IMR-90 (cell line): ENCODE data around the gene LYSMD4. TPM values are rescaled to one million over a fixed set of nuclear protein-coding genes. Genes with fewer than 3 reads are reported as not detected.

Source experiments
- ATAC-seq: fragments of 200-7000 bp; cut with Tn5 transposase; 2 replicates; pipeline ENCODE4 v1.9.1; 2020; ENCODE audit warnings: low read depth, mild to moderate bottlenecking, moderate library complexity
- BruUV-seq: library from RNA; stranded (reverse); fragments of 400-500 nt; replicated peaks from 2 replicates; lab custom pipeline; 2021; lab: Mats Ljungman, UMichigan
- CTCF ChIA-PET: fragments of 300-600 bp; formaldehyde crosslinking; extraction: SDS; loops from one replicate; lab custom pipeline; 2021; ENCODE audit warnings: antibody characterized with exemption; lab: Yijun Ruan, JAX
- POLR2A ChIA-PET: fragments of 300-600 bp; sonication (Branson Sonifier 250); formaldehyde crosslinking; loops from one replicate; lab custom pipeline; 2022; ENCODE audit warnings: antibody characterized with exemption; ENCODE audit not compliant: unreplicated experiment; lab: Charles Lee
- DNase-seq: peaks from one replicate; pipeline ENCODE4 v3.0.0; 2013
- H2AFZ ChIP-seq: replicated peaks from 2 replicates; pipeline ENCODE3; 2013; ENCODE audit warnings: low read length, mild to moderate bottlenecking; ENCODE audit not compliant: poor library complexity
- H2AK5ac ChIP-seq: 2 replicates; pipeline ENCODE4 v1.6.1; 2013; ENCODE audit warnings: low read depth, low read length, inconsistent platforms
- H2AK9ac ChIP-seq: replicated peaks from 2 replicates; pipeline ENCODE3; 2013; ENCODE audit warnings: mild to moderate bottlenecking, low read depth, low read length, moderate library complexity; ENCODE audit not compliant: poor library complexity
- H2BK120ac ChIP-seq: 2 replicates; pipeline ENCODE4 v1.6.1; 2013; ENCODE audit warnings: low read depth, low read length, inconsistent platforms
- H2BK15ac ChIP-seq: 3 replicates; pipeline ENCODE4 v1.6.1; 2013; ENCODE audit warnings: low read depth, low read length, inconsistent platforms
- H2BK20ac ChIP-seq: 2 replicates; pipeline ENCODE4 v1.6.1; 2013; ENCODE audit warnings: low read depth, mild to moderate bottlenecking, inconsistent platforms, low read length, moderate library complexity
- H2BK5ac ChIP-seq: 2 replicates; pipeline ENCODE4 v1.6.1; 2013; ENCODE audit warnings: mild to moderate bottlenecking, low read depth, low read length, inconsistent platforms; ENCODE audit not compliant: poor library complexity, severe bottlenecking
- H3K14ac ChIP-seq: replicated peaks from 2 replicates; pipeline ENCODE4 v1.6.1; 2013; ENCODE audit warnings: low read depth, low read length, inconsistent platforms
- H3K18ac ChIP-seq: 2 replicates; pipeline ENCODE4 v1.6.1; 2013; ENCODE audit warnings: low read depth, low read length, control low read depth
- H3K23ac ChIP-seq: 2 replicates; pipeline ENCODE4 v1.6.1; 2013; ENCODE audit warnings: low read depth, low read length, inconsistent platforms
- H3K27ac ChIP-seq: 2 replicates; pipeline ENCODE4 v1.5.1; 2013; ENCODE audit warnings: mild to moderate bottlenecking, control low read depth, low read length; ENCODE audit not compliant: insufficient read depth
- H3K27me3 ChIP-seq: 2 replicates; pipeline ENCODE4 v1.6.1; 2013; ENCODE audit warnings: low read length; ENCODE audit not compliant: control insufficient read depth, insufficient read depth
- H3K36me3 ChIP-seq: 2 replicates; pipeline ENCODE4 v1.6.1; 2013; ENCODE audit warnings: low read length, mixed read lengths; ENCODE audit not compliant: control insufficient read depth, insufficient read depth
- H3K4ac ChIP-seq: 2 replicates; pipeline ENCODE4 v1.6.1; 2013; ENCODE audit warnings: low read depth, low read length, inconsistent platforms
- H3K4me1 ChIP-seq: 2 replicates; pipeline ENCODE4 v1.6.1; 2013; ENCODE audit warnings: low read length, mixed read lengths; ENCODE audit not compliant: control insufficient read depth, insufficient read depth
- H3K4me2 ChIP-seq: 2 replicates; pipeline ENCODE4 v1.6.1; 2013; ENCODE audit warnings: low read depth, mild to moderate bottlenecking, control low read depth, low read length, moderate library complexity
- H3K4me3 ChIP-seq: 2 replicates; pipeline ENCODE4 v1.5.1; 2013; ENCODE audit warnings: low read depth, mild to moderate bottlenecking, control low read depth, low read length, moderate library complexity; ENCODE audit not compliant: insufficient read depth
- H3K56ac ChIP-seq: 2 replicates; pipeline ENCODE4 v1.6.1; 2013; ENCODE audit warnings: low read length, inconsistent platforms; ENCODE audit not compliant: insufficient read depth; ENCODE audit errors: extremely low read depth
- H3K79me1 ChIP-seq, 2 experiments: 2 replicates each; pipeline ENCODE4 v1.6.1; 2013; ENCODE audit warnings: low read length in 2 of 2, inconsistent platforms in 1 of 2, low read depth in 1 of 2
- H3K9ac ChIP-seq: 2 replicates; pipeline ENCODE4 v1.6.1; 2013; ENCODE audit warnings: low read depth, low read length, control low read depth
- H3K9me1 ChIP-seq: 2 replicates; pipeline ENCODE4 v1.6.1; 2013; ENCODE audit warnings: low read length, inconsistent platforms; ENCODE audit not compliant: insufficient read depth
- H3K9me3 ChIP-seq: 2 replicates; pipeline ENCODE4 v1.6.1; 2013; ENCODE audit warnings: low read length; ENCODE audit not compliant: control insufficient read depth, insufficient read depth
- H4K20me1 ChIP-seq: 2 replicates; pipeline ENCODE4 v1.6.1; 2013; ENCODE audit warnings: low read length, inconsistent platforms; ENCODE audit not compliant: insufficient read depth
- H4K5ac ChIP-seq: 2 replicates; pipeline ENCODE4 v1.6.1; 2013; ENCODE audit warnings: mild to moderate bottlenecking, low read depth, low read length, control low read depth
- H4K8ac ChIP-seq, 2 experiments: 2 replicates each; pipeline ENCODE4 v1.6.1; 2013; ENCODE audit warnings: low read depth in 2 of 2, low read length in 2 of 2, control low read depth in 1 of 2, inconsistent platforms in 1 of 2
- H4K91ac ChIP-seq: 2 replicates; pipeline ENCODE4 v1.6.1; 2013; ENCODE audit warnings: low read depth, low read length, inconsistent platforms; ENCODE audit not compliant: insufficient read depth
- BHLHE40 ChIP-seq: fragments of 150-350 bp; IDR thresholded peaks from 2 replicates; pipeline ENCODE4 v1.6.1; 2016; ENCODE audit warnings: mild to moderate bottlenecking, low read depth, low read length
- CEBPB ChIP-seq: IDR thresholded peaks from 2 replicates; pipeline ENCODE4 v1.6.1; 2012; ENCODE audit warnings: low read depth, low read length, improper control_type of control experiment
- CTCF ChIP-seq: conservative IDR thresholded peaks from 2 replicates; pipeline ENCODE4 v1.5.1; 2012; ENCODE audit warnings: mild to moderate bottlenecking, low read depth, low read length, improper control_type of control experiment
- FOS ChIP-seq: fragments of 150-350 bp; IDR thresholded peaks from 2 replicates; pipeline ENCODE4 v1.6.1; 2016; ENCODE audit warnings: low read depth, low read length
- MAFK ChIP-seq: IDR thresholded peaks from 2 replicates; pipeline ENCODE4 v1.6.1; 2012; ENCODE audit warnings: low read depth, low read length, improper control_type of control experiment
- MAZ ChIP-seq: IDR thresholded peaks from 2 replicates; pipeline ENCODE4 v1.6.1; 2012; ENCODE audit warnings: low read depth, mild to moderate bottlenecking, low read length, improper control_type of control experiment, moderate library complexity, borderline replicate concordance
- MXI1 ChIP-seq: IDR thresholded peaks from 2 replicates; pipeline ENCODE4 v1.6.1; 2012; ENCODE audit warnings: low read depth, mild to moderate bottlenecking, low read length, moderate library complexity, borderline replicate concordance
- NFE2L2 ChIP-seq: fragments of 150-350 bp; IDR thresholded peaks from 2 replicates; pipeline ENCODE4 v1.6.1; 2016; ENCODE audit warnings: low read depth, mild to moderate bottlenecking, low read length
- POLR2A ChIP-seq: IDR thresholded peaks from 2 replicates; pipeline ENCODE4 v1.6.1; 2012; ENCODE audit warnings: mild to moderate bottlenecking, low read depth, low read length
- RAD21 ChIP-seq: IDR thresholded peaks from 2 replicates; pipeline ENCODE4 v1.6.1; 2012; ENCODE audit warnings: low read length, improper control_type of control experiment
- RFX5 ChIP-seq: IDR thresholded peaks from 2 replicates; pipeline ENCODE4 v1.8.0; 2012; ENCODE audit warnings: low read depth, mild to moderate bottlenecking, low read length, moderate library complexity
- SMC3 ChIP-seq: fragments of 150-350 bp; IDR thresholded peaks from 2 replicates; pipeline ENCODE4 v1.6.1; 2016; ENCODE audit warnings: low read depth, mild to moderate bottlenecking, antibody characterized with exemption, low read length, moderate library complexity
- USF2 ChIP-seq: fragments of 150-350 bp; IDR thresholded peaks from 2 replicates; pipeline ENCODE4 v1.6.1; 2017; ENCODE audit warnings: mild to moderate bottlenecking, antibody characterized with exemption, low read length, low read depth
- WGBS, 2 experiments: methylation state at CpG; one replicate each; pipeline versions ENCODE4 v1.1.5 to v1.1.7; 2013; ENCODE audit warnings: missing lambda C conversion rate in 2 of 2; ENCODE audit not compliant: insufficient read length in 1 of 2; ENCODE audit errors: extremely low coverage in 2 of 2; 5-methylcytosine and 5-hydroxymethylcytosine counted together
- dilution Hi-C: fragments of 300-500 bp; cut with HindIII; formaldehyde crosslinking; loops from one replicate; pipeline ENCODE4 v1.14.3; 2018; ENCODE audit warnings: low sequenced_read_pairs; ENCODE audit not compliant: unreplicated experiment
- in situ Hi-C: fragments of 300-500 bp; cut with MboI; formaldehyde crosslinking; loops from 3 replicates; pipeline ENCODE4 v1.14.3; 2019; ENCODE audit warnings: low sequenced_read_pairs, inconsistent platforms, mixed read lengths
- intact Hi-C: fragments of 100-400 bp; cut with micrococcal nuclease; formaldehyde crosslinking; loops from 2 replicates; pipeline ENCODE4 v1.10.0; 2022
- polyA plus RNA-seq, 3 experiments: library from polyadenylated mRNA; depleted of rRNA; stranded (reverse); fragments of >200 nt; gene quantifications; 2 replicates each; pipeline ENCODE4 v1.2.3, GENCODE V29; 2012; ENCODE audit warnings: low replicate concordance in 1 of 3
- total RNA-seq: library from RNA; depleted of rRNA; stranded (reverse); fragments of >200 nt; gene quantifications from 2 replicates; pipeline ENCODE4 v1.2.3, GENCODE V29; 2012

Gene LYSMD4
- total and polyA plus RNA-seq, 2 of the 4 experiments (the other 2 are of a cell fraction), result 4.5 to 5.0 TPM

DNA sequence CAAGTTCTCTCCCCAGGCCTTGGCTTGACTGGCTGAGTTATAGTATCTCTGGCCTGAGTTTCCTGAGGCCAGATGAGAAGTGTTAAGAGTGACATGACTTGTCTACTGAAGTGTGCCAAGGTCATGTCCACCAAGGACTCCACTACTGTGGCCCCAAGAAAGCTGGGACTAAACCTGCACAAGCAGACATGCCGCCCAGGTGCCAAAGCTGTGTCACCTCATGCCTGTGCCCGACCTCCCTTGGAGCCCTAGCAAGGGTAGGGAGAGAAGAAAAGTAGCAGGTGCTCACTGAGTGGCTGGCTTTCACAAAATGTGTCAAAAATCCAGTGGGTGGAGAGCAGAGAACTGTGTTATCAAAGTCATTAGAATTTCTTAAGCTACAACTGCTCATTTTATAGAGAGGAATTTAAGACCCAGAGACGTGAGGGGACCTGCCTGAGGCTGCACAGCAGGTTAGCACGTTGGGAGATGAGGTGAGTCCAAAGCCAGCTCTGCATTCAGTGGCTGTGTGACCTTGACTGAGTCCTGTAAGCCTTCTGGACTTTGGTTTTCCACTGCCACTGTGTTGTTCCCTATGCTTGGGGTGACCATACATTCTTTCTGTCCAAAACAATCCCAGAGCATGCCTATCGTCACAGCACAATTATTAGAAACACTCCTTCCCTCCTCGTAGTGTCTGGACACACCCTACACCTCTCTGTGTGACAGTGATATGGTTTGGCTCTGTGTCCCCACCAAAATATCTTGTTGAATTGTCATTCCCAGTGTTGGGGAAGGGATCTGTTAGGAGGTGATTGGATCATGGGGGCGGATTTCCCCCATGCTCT lies 5.0 kb upstream of the LYSMD4 start:
- no peak overlapping the region for H2BK15ac ChIP-seq

More for the DNA sequence above, 5.0 kb upstream of the LYSMD4 start:
- ChIA-PET CTCF (interaction anchor here (0.6 kb wide), 1 partner anchor 110 kb away, joined by 3 read pairs; no protein-coding TSS in a partner anchor), POLR2A (no interaction called here)
- H3K27me3 ChIP-seq, result peaks cover 4% of the 10 kb centered on the region; the same call in 1 of the 2 replicates
- H3K4me2 ChIP-seq, result no peak overlapping the region
- no peak overlapping the region for H4K8ac ChIP-seq
- ATAC-seq, result no peak
- no peaks in the 10 kb centered on the region for H3K9me1 ChIP-seq
- no peaks in the 10 kb centered on the region for H3K9me3 ChIP-seq
- no peak overlapping the region for H2AFZ ChIP-seq
- 0 out of 2 replicates have a peak, but pooled peaks cover 2% of the 10 kb centered on the region for H3K4me1 ChIP-seq
- no peak overlapping the region for H3K18ac ChIP-seq
- TF ChIP-seq CTCF (no peak), RFX5 (no peak), MAFK (no peak), RAD21 (no peak), MXI1 (no peak), CEBPB (no peak), SMC3 (no peak), MAZ (no peak), FOS (no peak), POLR2A (no peak), NFE2L2 (no peak), BHLHE40 (no peak), USF2 (no peak)
- no peak overlapping the region for H2BK5ac ChIP-seq
- no peak overlapping the region for H3K14ac ChIP-seq
- no peak overlapping the region for H3K27ac ChIP-seq
- no peak overlapping the region for H4K5ac ChIP-seq
- no peak overlapping the region for H3K9ac ChIP-seq
- no peak overlapping the region for H2AK5ac ChIP-seq
- H3K36me3 ChIP-seq, result no peaks in the 10 kb centered on the region
- no peak overlapping the region for H2BK20ac ChIP-seq
- intact Hi-C loops, result no loop called here
- H4K20me1 ChIP-seq, result no peaks in the 10 kb centered on the region
- no TSS peak for BruUV-seq
- H2BK120ac ChIP-seq, result no peak overlapping the region
- H4K91ac ChIP-seq, result no peak overlapping the region
- WGBS, 2 experiments, result 0% methylated on average over 1 of the region's 7 CpGs; no CpG with 5 or more reads in 1 of the 2 experiments
- in situ Hi-C loops, result loop anchor here (25.0 kb wide), 1 partner anchor 626 kb away; the partner anchor contains the start of gene SYNM
- H3K79me1 ChIP-seq, result no peaks in the 10 kb centered on the region
- H3K23ac ChIP-seq, result no peak overlapping the region
- no peak overlapping the region for H3K4me3 ChIP-seq
- dilution Hi-C loops, result no loop called here
- H3K56ac ChIP-seq, result no peak overlapping the region
- H3K4ac ChIP-seq, result no peak overlapping the region
- no peak for DNase-seq
- H2AK9ac ChIP-seq, result no peak overlapping the region
